Activated CD8-positive, alpha-beta memory T cell treated with anti-CD3 and anti-CD28 coated beads for 4 hours (primary cell): ENCODE data around the gene NSD2.

Experiments
- DNase-seq, 2 donors: peaks; one replicate each; pipeline ENCODE4 v3.0.0-alpha.2; 2020; ENCODE audit warnings: low read depth in 2 of 2

The NSD2 gene

DNA sequence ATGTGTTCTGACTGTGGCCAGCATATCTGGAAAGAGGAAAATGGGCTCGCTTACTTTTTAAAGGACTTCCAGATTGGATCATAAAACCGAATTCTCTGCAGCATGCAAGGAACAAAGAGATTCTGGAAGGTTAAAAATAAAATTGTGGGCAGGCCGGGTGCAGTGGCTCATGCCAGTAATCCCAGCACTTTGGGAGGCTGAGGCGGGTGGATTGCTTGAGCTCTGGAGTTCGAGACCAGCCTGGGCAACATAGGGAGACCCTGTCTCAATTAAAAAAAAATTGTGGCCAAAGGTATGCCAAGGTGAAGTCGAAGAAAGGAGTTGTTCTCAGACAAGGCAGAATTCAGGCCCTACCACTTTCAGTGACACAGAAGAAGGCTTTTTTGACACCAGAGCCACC, 99.7 kb downstream of the NSD2 start:
- DNase-seq: no peak

DNA sequence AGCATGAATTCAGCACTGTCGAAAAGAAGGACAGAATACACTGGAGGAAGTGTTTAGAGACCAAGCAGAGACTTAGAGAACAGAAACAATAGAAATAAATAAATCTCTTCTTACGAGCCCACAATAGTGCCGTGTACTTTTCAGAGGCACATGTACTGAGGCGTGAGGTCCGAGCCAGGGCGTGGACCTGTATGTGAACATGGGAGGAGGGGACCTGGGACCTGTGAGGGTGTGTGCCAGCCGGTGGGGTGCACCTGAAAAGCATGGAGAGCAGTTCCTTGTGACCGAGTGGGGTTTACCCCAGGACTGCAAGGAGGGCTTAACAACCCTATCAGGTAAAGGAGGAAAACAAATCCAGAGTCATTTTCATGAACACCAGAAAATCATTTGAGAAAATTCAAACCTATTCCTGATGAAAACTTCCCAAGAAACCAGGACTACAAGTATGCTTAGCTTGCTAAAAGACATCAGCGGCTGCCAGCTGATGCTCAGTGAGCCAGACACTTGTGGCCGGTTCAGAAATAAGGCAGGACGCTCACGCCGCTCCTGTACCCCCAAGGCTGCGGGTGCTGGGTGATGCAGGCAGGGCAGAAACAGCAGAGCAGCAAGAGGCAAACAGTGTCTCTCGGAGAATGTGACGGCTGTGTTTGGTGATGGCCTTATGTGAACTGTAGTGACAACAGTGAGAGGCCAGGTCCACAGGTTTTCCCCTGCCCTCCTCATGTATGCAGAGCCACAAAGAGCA, 100.4 kb downstream of the NSD2 start:
- no peak for DNase-seq

DNA sequence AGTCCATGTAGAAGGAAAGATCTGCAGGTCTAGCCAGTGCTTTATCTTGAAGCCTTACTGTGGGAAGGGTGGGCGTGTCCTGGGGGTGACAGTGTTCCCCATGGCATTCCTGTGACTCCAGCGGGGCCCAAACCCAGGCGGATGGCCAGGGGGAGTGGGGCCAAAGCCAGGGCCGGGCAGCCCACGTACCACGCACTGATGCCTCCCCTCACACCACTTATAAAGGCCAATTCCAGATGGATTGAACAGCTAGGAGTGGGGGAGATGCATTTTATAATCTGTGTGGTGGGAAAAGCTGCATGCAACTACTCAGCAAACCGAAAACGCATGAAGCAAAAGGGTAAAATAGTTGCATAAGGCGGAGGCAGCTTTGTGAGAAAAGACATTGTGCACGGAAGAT, 101.2 kb downstream of the NSD2 start:
- DNase-seq: no peak

DNA sequence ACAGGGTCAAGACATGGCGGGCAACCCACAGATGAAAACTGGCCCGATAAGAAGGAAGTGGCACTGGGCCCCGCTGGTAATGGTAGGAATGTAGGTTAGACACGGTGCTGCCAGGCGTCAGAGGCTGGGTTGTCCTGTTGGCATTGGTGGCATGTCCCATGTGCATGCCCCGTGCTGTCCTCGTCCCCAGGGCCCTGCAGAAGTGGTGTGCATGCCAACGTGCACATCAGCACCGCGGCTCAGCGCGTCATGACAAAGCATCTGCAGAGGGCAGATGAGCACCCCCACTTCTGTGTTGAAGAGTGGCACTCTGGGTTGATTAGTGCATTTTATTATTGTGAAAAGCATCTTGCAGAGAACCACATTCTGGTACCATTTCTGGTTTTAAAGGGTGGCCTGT, 102.0 kb downstream of the NSD2 start:
- DNase-seq: no peak

DNA sequence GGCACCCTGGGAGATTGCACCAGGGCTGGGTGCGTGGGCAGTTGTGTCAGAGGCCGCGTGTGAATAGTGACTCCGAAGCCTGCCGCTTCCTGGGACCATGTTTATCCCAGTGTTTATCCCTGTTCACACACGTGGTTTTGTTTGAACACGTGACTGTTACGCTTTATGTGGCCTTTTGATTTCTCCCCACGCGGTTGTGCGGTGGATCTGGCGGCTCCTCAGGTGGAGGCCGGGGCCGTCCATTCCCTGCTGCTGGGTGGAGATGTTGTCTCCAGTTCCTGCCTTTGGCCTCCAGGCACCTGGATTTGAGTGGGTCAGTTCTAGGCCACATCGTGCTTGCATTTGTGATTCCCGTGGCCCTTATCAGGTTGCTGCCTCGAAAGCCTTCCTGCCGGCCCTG, 102.5 kb downstream of the NSD2 start:
- DNase-seq: no peak

DNA sequence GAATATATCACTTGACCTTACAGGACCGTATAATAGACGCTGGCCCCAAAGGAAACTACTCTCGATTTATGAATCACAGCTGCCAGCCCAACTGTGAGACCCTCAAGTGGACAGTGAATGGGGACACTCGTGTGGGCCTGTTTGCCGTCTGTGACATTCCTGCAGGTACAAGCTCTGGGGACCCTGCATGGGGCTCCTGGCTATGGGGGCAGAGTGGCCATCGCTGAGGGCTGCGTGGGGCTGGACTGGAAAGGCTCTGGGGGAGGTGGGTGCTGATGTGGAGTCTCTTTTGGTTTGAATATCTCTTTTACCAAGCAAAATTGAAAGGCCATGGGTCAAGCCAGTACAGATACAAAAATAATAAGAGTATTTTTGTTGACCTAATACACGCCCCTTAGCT, 103.6 kb downstream of the NSD2 start:
- no peak for DNase-seq

DNA sequence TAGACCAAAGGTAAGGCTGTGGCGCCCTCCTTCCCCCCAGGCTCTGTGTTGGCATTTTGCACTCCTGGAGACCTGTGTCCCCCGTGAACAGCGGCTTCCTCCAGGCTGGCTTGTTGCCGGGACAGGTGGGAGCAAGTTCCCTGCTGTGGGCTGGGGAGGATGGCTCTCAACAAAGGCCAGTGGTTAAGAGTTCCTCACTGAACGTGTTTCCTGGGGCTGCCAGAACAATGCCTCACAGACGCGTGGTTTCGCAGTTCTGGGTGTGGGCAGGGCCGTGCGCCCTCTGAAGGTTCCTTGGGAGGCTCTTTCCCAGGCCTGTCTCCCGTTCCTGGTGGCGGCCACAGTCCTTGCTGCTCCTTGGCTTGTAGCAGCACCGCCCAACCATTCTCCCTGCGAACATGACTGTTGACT, 104.2 kb downstream of the NSD2 start:
- no peak for DNase-seq

DNA sequence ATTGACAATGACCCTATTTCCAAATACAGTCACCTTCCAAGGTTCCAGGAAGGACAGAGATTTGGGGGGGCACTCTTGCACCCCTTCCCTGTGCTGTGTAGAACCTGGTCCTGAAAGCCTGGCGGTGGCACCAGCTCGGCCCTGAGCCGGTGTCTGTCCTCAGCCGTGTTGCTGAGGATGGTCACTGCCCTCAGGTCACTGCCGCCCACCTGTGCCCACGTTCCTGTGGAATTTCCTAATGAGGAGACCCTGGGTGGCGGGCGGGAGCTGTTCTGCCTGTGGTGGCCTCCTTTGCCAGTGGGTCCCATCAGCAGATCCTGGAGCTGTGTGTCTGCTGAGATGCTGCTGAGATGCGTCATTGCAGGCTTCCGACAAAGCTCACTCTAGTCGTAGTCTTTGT, 104.7 kb downstream of the NSD2 start:
- DNase-seq: no peak

DNA sequence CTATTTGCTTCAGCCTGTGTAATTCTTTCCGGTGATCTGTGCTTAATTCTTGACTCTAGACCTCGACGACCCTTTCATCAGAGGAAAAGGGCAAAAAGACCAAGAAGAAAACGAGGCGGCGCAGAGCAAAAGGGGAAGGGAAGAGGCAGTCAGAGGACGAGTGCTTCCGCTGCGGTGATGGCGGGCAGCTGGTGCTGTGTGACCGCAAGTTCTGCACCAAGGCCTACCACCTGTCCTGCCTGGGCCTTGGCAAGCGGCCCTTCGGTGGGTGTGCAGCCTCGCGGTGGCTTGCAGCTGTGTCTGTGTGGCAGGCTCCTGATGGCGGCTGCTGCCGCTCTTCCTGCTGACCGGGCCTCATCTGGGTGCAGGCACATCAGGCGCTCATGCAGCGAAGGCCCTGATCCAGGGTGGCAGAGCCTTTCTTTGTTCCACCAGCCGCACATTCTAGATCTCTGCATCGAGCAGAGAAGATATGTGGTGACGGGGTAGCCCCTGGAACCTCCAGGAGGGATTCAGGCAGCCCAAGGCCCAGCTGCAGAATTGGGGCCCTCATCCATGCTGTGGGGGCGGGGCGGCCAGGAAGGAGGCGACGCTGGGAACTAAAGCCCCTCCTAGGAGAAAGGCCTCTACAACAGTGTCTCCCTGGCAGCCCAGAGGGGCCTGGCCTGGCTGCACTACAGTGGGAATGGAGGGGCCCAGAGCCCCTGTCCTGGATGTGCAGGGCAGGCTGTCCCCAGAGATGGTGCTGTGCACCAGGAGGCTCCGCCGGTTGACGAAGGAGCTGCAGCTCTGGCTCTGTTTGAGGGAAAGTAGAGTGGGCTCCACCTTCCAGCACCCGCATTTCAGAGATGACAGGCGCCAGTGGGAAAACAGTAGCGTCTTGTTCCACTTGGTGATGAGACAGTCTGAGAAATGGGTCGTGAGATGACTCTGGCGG, 105.5 kb downstream of the NSD2 start:
- no peak for DNase-seq

DNA sequence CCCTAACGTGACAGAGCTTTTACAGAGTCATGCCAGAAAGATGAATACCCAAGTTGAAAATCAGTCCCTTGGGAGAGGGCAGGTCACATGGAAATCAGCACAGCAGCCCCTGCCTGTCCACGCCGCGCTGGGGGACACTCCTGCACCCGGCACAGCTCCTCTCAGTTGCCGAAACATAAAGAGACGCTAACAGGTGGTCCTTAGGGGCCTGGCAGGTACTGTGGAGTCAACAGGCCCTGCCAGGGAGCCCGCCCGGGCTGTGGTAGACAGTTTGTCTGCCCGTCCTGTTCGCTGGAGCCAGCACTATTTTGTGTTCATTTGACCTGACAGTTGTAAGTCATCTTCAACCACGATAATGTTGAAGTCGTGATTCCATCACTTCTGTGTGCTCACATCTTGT, 107.0 kb downstream of the NSD2 start:
- DNase-seq: no peak

DNA sequence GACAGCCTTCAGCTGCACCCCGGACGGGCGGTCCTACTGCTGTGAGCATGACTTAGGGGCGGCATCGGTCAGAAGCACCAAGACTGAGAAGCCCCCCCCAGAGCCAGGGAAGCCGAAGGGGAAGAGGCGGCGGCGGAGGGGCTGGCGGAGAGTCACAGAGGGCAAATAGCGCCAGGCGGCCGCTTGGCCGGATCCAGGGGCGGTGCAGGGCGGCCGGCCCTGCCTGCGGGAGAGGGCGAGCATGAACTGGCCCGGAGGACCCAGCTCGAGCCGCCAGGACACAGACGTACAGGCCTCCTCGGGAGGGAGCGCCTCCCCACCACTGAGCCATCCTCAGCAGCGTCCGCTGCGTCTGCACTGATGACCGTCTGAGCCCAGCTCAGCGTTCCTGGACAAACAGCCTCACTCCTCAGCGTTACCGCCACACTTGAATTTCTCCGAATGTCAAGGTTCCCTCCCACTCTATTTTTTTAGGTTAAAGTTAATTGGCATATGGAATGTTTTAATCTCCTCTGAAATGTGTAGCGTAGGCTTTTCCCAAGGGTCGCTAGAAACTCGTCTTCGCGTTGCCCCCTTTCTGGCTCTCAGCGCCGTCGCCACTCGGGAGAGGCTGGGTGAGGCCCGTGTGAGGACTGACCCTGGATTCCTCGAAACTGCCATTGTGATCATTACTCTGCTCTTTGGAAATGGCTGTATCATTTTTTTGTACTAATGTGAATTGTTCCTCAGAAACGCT, 107.7 kb downstream of the NSD2 start:
- no peak for DNase-seq

DNA sequence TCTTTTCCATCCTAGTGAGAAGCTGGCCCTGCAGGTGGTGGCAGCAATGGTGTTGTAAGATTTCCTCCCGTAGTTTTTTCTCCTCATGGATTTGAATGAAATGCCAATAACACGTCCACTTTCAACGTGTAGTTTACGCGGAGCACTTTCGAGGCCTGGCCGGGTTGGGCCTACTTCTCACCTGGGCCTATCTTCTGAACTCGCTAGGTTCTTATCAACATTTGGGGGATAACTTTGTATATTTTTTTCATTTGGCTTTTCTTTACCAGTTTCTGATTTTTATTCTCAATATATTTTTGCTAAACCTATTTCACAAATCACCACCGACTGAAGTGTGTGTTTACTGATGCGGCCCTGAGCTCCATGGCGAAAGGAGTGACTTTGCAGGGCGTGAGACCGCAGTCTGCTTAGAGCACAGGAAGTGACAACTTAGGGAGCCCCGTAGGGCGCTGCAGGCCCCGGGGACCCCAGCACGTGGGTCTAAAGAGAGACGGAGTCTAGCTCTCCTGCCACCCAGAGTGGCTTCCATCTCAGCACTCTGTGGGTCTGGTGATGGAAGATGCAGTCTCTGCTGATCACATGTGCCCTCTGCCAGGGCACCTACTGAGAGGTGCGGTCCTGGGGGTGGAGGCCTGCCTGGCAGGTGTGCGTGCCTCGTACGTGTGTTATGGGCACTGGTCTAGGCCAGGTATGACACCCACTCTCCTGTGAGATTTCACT, 108.4 kb downstream of the NSD2 start:
- DNase-seq: no peak

DNA sequence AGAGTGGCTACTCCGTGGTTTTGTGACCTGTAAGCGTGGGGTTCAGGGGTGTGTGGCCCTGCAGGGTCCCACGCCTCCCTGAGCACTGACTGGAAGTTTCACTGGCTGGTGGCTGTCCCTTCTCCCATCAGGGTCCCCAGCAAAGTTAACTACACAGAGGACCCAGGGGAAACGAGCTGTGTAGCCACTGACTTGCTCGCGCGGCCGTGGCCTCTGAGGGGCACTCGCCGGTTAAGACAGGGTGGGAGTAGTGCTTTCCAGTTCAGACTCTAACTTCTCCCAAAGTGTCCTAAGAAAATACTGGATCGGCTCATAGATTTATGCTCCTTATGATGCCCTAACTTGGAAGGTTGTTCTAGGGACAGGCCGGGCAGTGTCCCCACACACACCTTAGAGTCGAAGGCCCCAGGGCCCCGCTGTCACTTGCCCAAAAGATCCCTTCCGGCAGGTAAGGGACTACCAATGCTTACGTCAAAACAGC, 109.4 kb downstream of the NSD2 start:
- no peak for DNase-seq

DNA sequence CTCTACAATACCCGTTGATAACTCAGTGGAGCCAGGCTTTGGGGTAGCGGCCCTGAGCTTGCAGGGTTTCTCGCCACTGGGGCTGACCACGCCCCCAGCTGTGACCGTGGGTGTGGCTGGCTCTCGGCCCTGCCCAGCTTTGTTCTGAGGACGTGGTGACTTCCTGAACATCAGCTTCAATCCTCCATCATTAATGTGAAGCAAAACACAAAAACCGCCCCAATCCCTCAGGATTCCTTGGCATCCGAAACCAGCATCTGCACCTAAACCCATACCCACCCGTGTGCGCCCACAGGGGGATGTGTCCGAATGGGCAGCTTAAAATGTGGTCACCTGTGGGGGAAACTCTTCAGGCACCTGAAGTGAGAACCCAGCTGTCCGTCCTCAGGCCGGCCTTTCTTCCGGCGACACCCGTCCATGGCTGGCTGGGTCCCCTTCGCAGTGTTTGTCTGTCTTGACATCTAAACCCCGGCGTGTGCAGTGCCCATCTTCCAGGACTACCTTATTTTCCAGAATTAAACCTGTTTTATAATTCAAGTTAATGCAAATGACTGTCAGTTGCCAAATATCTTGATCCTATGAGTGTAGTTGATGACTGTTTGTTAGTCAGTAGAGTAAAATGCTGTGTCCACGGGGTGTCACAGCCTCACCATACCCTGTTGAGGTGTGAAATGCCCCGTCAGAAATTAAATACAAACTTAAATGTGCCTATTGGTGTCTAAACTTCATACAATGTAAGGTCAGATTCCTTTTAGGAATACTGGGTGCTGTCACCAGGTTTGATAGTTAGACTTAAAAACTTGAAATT, 110.3 kb downstream of the NSD2 start:
- no peak for DNase-seq

DNA sequence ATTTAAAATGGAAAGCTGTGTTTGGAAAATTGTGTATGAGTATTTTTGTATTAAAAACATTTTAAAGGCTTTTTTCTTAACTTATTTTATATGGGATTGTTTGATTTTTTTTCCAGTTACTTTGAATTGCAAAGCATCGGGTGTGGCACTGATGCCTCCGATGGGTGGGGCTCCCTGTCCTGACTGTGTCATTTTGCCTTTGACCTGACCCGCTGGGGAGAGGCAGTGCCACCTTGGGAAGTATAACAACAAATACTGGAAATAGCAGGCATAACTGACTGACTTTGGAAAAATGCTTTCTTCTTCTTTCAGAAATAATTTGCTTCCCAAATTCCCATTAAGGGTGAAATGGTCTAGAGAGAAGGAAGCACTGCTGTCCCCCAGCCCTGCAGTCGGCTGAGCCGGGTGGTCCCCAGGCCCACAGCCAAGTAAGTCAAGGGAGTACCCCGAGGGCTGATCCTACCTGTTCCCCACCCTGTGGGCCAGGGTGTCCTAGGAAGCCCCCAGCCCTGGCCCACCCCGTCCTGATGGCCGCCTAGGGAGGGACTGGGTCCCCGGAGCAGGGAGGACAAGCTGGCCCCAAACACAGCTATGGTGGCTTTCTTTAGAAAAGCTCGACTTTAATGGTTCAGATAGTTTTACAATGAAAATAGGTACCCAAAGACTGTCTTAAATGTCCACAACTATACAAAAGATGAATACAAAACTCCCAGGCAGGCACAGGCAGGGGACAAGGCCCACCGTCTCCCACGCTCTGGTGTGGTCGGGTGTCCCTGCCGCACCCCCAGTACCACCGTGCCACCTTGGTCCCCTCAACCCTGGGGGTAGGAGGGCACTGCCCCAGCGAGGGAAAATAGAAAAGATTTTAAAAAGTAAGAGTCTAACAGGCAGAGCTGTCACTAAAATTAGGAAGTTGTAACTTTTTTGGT, 111.2 kb downstream of the NSD2 start:
- DNase-seq: no peak

DNA sequence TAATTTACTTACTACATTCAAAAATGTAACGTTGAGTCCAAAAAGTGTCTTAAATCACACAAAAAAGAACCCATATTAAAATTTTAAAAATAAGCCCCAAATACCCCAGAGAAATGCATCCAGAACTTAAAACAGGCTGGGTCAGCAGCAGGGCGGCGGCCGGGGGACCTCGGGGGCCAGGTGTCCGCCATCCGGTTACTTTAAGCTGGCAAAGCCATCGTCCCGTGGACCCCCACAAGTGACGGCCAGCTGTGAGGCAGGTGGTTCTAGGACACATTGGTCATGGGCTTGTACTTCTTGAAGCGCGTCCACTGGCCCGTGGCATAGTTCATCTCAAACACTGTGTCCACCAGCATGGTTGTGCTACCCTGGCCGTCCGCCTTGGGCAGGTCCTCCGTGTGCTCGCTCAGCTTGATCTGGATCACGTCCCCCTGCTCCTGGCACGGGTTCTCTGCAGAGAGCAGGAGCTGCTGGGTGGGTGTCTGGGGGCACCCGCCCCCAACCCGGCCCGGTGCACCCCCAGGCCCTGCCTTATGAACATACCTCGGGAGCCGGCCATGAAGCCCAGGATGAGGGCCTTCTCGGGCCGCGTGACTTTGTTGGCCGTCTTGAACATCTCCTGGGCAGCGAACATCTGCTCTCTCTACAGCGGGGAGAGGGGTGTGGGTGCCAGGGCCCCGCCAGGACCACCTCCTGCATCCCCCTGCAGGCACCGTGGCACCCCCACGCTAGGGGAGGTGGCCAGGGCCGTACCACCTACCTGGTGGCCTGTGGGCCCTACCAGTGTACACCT, 112.1 kb downstream of the NSD2 start:
- DNase-seq: no peak

DNA sequence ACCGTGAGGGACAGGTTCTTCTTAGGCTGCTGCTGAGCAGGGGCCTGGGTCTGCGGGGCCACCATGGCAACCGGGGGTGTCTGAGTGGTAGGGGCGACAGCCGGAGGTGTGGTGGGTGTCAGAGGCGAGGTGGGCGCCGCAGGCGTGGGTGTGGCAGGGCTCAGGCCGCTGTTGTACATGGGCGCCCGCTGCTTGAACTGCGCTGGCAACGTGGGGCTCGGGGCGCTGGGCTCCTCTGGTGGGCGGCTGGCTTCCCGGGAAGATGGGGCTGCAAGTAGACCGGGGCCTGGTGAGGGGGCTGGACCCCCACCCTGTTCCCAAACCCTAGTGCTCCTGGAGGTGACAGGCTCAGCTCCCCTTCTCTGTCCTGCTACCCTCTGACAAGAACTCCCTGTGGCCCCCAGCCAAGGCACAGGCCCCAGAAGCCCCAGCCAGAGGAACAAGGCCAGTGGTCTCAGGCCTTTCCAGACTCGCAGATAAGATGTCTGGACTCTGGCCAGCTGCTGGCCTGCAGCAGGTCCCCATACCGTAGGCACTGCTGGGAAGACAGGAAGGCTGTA, 112.7 kb downstream of the NSD2 start:
- no peak for DNase-seq

DNA sequence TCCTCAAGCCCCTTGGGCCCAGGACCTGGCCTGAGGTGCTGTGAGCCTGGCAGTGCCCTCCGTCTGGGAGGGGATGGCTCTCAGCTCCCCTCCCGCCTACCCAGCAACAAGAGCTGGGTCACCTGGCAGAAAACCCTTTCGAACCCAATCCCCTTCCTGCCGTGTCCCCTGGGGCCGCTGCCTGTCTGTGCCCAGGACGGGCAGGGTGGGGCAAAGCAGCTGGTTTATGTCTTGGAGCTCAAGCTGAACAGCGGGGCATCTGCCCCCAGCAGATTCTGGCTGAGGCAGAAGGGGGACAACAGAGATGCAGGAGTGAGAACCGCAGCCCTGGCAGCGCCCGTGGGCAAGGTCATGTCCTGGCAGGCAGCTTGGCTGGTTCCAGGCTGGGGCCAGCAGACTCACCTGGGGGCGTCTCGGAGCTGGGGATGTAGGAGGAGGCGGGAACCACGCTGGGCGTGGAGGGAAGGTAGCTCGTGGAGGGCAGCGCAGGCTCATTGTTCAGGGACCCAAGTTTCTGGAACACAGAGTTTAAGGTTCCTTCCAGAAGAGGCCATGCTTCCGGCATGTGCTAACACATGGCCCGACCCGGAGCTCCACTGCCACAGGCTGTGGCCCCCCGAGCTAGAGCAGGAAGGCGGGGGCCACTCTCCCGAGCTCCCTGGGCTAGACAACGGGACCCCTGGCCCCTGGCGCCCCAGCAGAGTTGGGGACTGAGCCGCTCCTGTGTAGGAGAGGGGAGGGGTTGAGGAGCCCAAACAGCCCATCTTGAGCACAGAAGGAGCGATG, 113.4 kb downstream of the NSD2 start:
- no peak for DNase-seq
